Caco-2 (cell line): ENCODE measurements around the gene NPAS2. TPM values are rescaled to one million over a fixed set of nuclear protein-coding genes. Genes with fewer than 3 reads are reported as not detected.

Experiments used
- BruUV-seq: library from RNA; stranded (reverse); fragments of 400-500 nt; replicated peaks from 2 replicates; lab custom pipeline; 2021; lab: Mats Ljungman, UMichigan
- CTCF ChIA-PET: fragments of 300-600 bp; sonication (Branson Sonifier 250); formaldehyde crosslinking; loops from one replicate; lab custom pipeline; 2022; ENCODE audit warnings: antibody characterized with exemption; lab: Charles Lee
- POLR2A ChIA-PET: fragments of 300-600 bp; sonication (Branson Sonifier 250); formaldehyde crosslinking; loops from one replicate; lab custom pipeline; 2022; ENCODE audit warnings: antibody characterized with exemption; lab: Charles Lee
- DNase-seq, 2 experiments: peaks; one replicate each; pipeline versions ENCODE4 v3.0.0 to v3.0.0-alpha.2; 2020 to 2022
- H3K27me3 ChIP-seq: replicated peaks from 2 replicates; pipeline ENCODE4 v1.6.0; 2011; ENCODE audit warnings: low read length; ENCODE audit not compliant: control insufficient read depth, insufficient read depth
- H3K36me3 ChIP-seq: 2 replicates; pipeline ENCODE4 v1.5.1; 2011; ENCODE audit warnings: low read length; ENCODE audit not compliant: control insufficient read depth, insufficient read depth
- H3K4me1 ChIP-seq: fragments of 250-450 bp; sonication (Bioruptor Pico); 2 replicates; pipeline ENCODE4 v1.5.1; 2020; ENCODE audit warnings: mild to moderate bottlenecking
- H3K4me3 ChIP-seq: 2 replicates; pipeline ENCODE4 v1.5.1; 2011; ENCODE audit warnings: low read depth, mild to moderate bottlenecking, control low read depth, low read length
- H3K9me3 ChIP-seq: fragments of 250-450 bp; sonication (Bioruptor Pico); 2 replicates; pipeline ENCODE4 v1.5.1; 2020; ENCODE audit warnings: mild to moderate bottlenecking, moderate library complexity
- H3K27ac Mint-ChIP-seq: one replicate; pipeline ENCODE4 v1.8.0; 2022; ENCODE audit warnings: mixed read lengths; ENCODE audit not compliant: unreplicated experiment
- H3K27me3 Mint-ChIP-seq: one replicate; pipeline ENCODE4 v1.8.0; 2022; ENCODE audit warnings: mixed read lengths; ENCODE audit not compliant: insufficient read depth, unreplicated experiment
- H3K36me3 Mint-ChIP-seq: one replicate; pipeline ENCODE4 v1.8.0; 2022; ENCODE audit warnings: mild to moderate bottlenecking, mixed read lengths; ENCODE audit not compliant: insufficient read depth, unreplicated experiment
- H3K4me1 Mint-ChIP-seq: one replicate; pipeline ENCODE4 v1.8.0; 2022; ENCODE audit warnings: low read depth, mixed read lengths; ENCODE audit not compliant: unreplicated experiment
- H3K4me3 Mint-ChIP-seq: one replicate; pipeline ENCODE4 v1.8.0; 2022; ENCODE audit warnings: mild to moderate bottlenecking, moderate library complexity, mixed read lengths; ENCODE audit not compliant: unreplicated experiment
- H3K9me3 Mint-ChIP-seq: one replicate; pipeline ENCODE4 v1.8.0; 2022; ENCODE audit warnings: mixed read lengths; ENCODE audit not compliant: unreplicated experiment
- intact Hi-C: fragments of 100-400 bp; cut with micrococcal nuclease; formaldehyde crosslinking; loops from one replicate; pipeline ENCODE4 v1.10.0; 2022; ENCODE audit not compliant: unreplicated experiment
- total RNA-seq: library from RNA; stranded (reverse); gene quantifications from 2 replicates; pipeline ENCODE4 v1.2.3, GENCODE V29; 2022
- TF ChIP-seq, protein P1 (sequence below), 2 experiments: fragments of 200-600 bp in 1 of 2; IDR thresholded peaks; 1 replicate in 1 of 2; 2 replicates in 1 of 2; pipeline versions ENCODE4 v1.5.1 to v1.8.0; 2011 to 2022; ENCODE audit warnings: antibody characterized with exemption in 1 of 2, control low read depth in 1 of 2, inconsistent platforms in 1 of 2, low read depth in 1 of 2, low read length in 1 of 2, mild to moderate bottlenecking in 1 of 2, moderate library complexity in 1 of 2; ENCODE audit not compliant: insufficient read depth in 1 of 2, severe bottlenecking in 1 of 2, unreplicated experiment in 1 of 2

NPAS2 gene
- total RNA-seq, 1 experiment from 2014 or later, result 2.8 TPM

DNA sequence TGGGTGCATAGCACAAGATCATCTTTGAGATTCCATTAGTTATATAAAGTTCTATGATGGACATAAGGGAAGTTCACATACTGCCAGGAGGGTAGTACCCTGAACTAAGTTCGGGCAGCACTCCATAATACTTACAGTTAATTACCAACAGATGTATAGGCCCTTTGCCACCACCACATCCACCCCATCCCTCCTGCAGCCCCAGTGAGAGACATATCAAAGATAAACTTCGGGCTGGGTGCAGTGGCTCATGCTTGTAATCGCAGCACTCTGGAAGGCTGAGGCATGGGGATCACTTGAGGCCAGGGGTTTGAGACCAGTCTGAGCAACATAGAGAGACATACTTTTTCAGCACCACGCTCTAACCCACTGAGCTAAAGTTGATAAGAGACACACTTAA is 46.4 kb upstream of the NPAS2 start:
- Histone ChIP-seq H3K9me3 (no peaks in the 10 kb centered on the region), H3K4me3 (no peak overlapping the region), H3K27me3 (no peaks in the 10 kb centered on the region), H3K4me1 (no peaks in the 10 kb centered on the region), H3K36me3 (no peaks in the 10 kb centered on the region)
- Mint-ChIP-seq H3K4me1 (no peaks in the 10 kb centered on the region), H3K27ac (no peak overlapping the region), H3K4me3 (no peak overlapping the region), H3K9me3 (no peaks in the 10 kb centered on the region), H3K27me3 (peaks cover 8% of the 10 kb centered on the region), H3K36me3 (no peaks in the 10 kb centered on the region)
- TF ChIP-seq, protein P1, sequence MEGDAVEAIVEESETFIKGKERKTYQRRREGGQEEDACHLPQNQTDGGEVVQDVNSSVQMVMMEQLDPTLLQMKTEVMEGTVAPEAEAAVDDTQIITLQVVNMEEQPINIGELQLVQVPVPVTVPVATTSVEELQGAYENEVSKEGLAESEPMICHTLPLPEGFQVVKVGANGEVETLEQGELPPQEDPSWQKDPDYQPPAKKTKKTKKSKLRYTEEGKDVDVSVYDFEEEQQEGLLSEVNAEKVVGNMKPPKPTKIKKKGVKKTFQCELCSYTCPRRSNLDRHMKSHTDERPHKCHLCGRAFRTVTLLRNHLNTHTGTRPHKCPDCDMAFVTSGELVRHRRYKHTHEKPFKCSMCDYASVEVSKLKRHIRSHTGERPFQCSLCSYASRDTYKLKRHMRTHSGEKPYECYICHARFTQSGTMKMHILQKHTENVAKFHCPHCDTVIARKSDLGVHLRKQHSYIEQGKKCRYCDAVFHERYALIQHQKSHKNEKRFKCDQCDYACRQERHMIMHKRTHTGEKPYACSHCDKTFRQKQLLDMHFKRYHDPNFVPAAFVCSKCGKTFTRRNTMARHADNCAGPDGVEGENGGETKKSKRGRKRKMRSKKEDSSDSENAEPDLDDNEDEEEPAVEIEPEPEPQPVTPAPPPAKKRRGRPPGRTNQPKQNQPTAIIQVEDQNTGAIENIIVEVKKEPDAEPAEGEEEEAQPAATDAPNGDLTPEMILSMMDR (IDR thresholded peaks at IDR 0.05; ENCODE audit: insufficient read depth in 1 of 2, low read depth in 1 of 2, low read length in 1 of 2, severe bottlenecking in 1 of 2, unreplicated experiment in 1 of 2), result no peak
- no peak for DNase-seq
- POLR2A ChIA-PET, result no interaction called here
- CTCF ChIA-PET, result no interaction called here
- BruUV-seq, result no TSS peak
- intact Hi-C loops, result no loop called here

GRCh38 chr2:100776445-100776844 is 43.5 kb upstream of the NPAS2 start:
- TF ChIP-seq, protein P1 (IDR thresholded peaks at IDR 0.05; ENCODE audit: insufficient read depth in 1 of 2, low read depth in 1 of 2, low read length in 1 of 2, severe bottlenecking in 1 of 2, unreplicated experiment in 1 of 2), result no peak
- Mint-ChIP-seq H3K27me3 (peaks cover 3% of the 10 kb centered on the region), H3K4me3 (no peak overlapping the region), H3K9me3 (no peaks in the 10 kb centered on the region), H3K4me1 (peaks cover 9% of the 10 kb centered on the region), H3K27ac (no peak overlapping the region), H3K36me3 (no peaks in the 10 kb centered on the region)
- Histone ChIP-seq H3K4me1 (peaks cover 16% of the 10 kb centered on the region), H3K27me3 (no peaks in the 10 kb centered on the region), H3K9me3 (no peaks in the 10 kb centered on the region), H3K36me3 (no peaks in the 10 kb centered on the region), H3K4me3 (no peak overlapping the region)
- DNase-seq, result no peak
- ChIA-PET CTCF (interaction anchor here (0.7 kb wide), 1 partner anchor 164 kb away, joined by 4 read pairs; no protein-coding TSS in a partner anchor), POLR2A (no interaction called here)
- no TSS peak for BruUV-seq
- intact Hi-C loops, result no loop called here

DNA sequence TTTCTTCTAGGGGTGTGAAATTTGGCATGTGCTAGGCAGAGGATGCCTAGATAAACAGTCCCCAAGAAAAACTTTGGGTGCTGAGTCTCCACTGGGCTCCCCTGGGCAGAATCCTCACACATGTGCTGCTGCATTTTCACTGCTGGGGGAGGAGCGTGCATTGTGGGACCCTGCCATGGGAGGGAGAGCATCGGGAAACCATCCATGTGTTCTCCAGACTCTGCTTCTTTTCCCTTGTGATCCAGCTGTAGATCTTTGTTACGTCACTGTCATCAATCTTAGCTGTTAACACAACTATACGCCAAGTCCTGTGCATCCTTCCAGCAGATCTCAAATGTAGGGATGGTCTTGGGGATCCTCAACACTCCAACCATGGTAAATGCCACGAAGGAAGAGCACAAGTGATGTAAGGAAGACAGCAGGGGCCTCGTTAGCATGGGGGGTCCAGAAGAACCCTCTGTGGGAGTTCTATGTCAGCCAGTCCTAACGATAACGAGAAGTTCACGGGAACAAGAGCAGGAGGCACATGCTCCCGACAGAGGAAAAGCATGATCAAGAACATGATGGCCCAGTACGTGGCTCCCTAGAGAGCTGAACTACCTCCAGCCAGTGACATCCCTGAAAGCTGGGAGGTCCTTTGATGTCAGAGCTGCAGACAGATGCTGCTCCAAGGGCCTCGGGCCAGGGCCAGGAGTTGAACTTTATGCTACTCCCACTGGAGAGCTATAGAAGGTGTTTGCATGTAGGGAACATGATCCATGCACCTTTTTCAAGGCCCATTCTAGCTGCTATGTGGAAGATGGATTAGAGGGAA is 41.1 kb upstream of the NPAS2 start:
- H3K27me3 ChIP-seq, result no peaks in the 10 kb centered on the region
- CTCF ChIA-PET, result no interaction called here
- no peaks in the 10 kb centered on the region for H3K36me3 ChIP-seq
- H3K4me3 ChIP-seq, result no peak overlapping the region
- no TSS peak for BruUV-seq
- H3K27ac Mint-ChIP-seq, result no peak overlapping the region
- no peak for DNase-seq
- POLR2A ChIA-PET, result no interaction called here
- H3K4me1 ChIP-seq, result peaks cover 24% of the 10 kb centered on the region
- no peaks in the 10 kb centered on the region for H3K9me3 Mint-ChIP-seq
- H3K27me3 Mint-ChIP-seq, result peaks cover 3% of the 10 kb centered on the region
- no peaks in the 10 kb centered on the region for H3K9me3 ChIP-seq
- H3K4me3 Mint-ChIP-seq, result no peak overlapping the region
- H3K4me1 Mint-ChIP-seq, result peaks cover 9% of the 10 kb centered on the region
- intact Hi-C loops, result no loop called here
- TF ChIP-seq, protein P1 (IDR thresholded peaks at IDR 0.05; ENCODE audit: insufficient read depth in 1 of 2, low read depth in 1 of 2, low read length in 1 of 2, severe bottlenecking in 1 of 2, unreplicated experiment in 1 of 2), result no peak
- H3K36me3 Mint-ChIP-seq, result no peaks in the 10 kb centered on the region
